ENCODE results near the gene CHD8.
"Not testable (repeated sequence)": the region's sequence is repeated elsewhere in the genome, so short reads cannot be mapped to it uniquely, and the experiment has no call there.

CHD8 gene

DNA sequence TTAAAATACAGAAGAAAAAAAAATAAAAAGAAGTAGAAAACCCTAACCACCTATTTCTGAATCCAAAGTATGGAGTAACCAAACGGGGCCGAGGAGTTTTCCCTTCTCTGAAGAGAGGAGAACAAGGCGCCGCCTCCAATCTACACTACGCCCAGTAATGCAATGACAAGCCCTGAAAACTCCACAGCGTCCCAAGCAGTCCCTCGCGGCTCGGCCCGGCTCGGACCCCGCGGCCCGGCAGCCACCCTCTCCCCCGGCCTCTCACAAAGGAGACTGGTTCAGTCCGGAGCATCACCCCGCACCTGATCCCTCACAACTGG is 371 bp downstream of the CHD8 start:
- DNase-seq (ENCODE audit: low read depth), result peak; percentile 20
- TF ChIP-seq, protein P1, sequence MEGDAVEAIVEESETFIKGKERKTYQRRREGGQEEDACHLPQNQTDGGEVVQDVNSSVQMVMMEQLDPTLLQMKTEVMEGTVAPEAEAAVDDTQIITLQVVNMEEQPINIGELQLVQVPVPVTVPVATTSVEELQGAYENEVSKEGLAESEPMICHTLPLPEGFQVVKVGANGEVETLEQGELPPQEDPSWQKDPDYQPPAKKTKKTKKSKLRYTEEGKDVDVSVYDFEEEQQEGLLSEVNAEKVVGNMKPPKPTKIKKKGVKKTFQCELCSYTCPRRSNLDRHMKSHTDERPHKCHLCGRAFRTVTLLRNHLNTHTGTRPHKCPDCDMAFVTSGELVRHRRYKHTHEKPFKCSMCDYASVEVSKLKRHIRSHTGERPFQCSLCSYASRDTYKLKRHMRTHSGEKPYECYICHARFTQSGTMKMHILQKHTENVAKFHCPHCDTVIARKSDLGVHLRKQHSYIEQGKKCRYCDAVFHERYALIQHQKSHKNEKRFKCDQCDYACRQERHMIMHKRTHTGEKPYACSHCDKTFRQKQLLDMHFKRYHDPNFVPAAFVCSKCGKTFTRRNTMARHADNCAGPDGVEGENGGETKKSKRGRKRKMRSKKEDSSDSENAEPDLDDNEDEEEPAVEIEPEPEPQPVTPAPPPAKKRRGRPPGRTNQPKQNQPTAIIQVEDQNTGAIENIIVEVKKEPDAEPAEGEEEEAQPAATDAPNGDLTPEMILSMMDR (IDR thresholded peaks at IDR 0.05; ENCODE audit: low read length, missing control alignments), result no peak
- peak overlapping the region; percentile 94 for H3K4me3 ChIP-seq (replicated peaks; ENCODE audit: low read depth, low read length)

DNA sequence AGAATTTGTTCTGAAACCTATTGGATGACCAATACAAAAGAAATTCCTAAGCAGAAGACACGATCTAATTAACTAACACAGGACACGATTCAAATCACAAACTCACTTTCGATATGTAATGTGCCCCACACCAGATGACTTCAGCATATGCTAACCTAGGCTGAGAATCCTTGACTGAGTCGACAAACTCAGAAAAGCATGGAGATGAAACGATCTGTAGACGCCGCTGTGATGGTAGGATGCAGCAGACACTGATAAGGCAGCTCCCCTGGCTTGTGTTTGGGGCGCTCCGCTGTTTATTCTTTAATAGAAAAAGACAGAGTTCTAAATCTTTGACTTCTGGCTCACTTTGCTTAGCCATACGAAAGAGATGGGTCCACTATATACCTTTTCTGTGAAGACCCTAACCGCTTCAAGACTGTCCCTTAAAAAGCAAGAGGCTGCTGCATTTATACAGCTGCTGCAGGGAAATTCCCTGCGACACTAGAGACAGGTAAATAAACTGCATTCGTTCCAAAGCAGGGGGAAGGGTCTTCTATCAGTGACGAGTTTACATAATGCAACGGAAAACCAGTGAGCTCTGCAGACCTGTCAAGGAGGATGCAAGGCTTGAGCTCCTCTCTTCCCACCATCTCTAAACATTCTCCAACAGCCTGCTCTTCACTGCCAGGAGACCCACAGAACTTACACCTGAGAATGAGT is 929 bp downstream of the CHD8 start:
- TF ChIP-seq, protein P1 (IDR thresholded peaks at IDR 0.05; ENCODE audit: low read length, missing control alignments), result no peak
- no peak for DNase-seq (ENCODE audit: low read depth)

DNA sequence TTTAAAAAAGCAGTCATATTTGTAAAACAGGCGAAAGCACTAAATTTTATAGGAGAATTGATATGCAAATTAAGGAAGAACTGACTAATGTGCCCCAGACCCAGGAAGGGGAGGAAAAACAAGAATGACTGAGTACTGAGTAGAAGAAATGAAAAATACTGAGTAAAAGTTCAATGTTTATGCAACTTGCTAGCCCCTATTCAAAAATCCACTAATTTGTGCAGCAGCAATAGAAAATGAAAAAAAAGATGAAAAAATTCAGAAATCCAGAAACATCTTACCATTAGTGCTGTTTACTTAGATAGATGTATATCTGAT is 6.1 kb downstream of the CHD8 start:
- H3K4me3 ChIP-seq (replicated peaks; ENCODE audit: low read depth, low read length), result no peak overlapping the region
- TF ChIP-seq, protein P1 (IDR thresholded peaks at IDR 0.05; ENCODE audit: low read length, missing control alignments), result no peak
- no peak for DNase-seq (ENCODE audit: low read depth)

More for the DNA sequence above, 929 bp downstream of the CHD8 start:
- peak overlapping the region; percentile 94 for H3K4me3 ChIP-seq (replicated peaks; ENCODE audit: low read depth, low read length)

DNA sequence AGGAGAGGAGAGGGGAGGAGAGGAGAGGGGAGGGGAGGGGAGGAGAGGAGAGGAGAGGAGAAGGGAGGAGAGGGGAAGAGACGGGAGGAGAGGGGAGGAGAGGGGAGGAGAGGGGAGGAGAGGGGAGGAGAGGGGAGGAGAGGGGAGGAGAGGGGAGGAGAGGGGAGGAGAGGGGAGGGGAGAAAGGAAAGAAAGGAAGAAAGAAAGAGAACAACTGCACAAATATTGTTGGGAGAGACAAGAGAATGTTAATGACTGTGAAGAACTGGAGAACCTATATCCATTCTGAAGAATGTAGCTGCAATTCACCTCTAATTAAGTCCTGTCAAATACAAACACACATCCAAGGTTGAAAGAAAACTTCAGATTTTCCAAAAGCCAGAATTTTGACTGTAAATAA is 13.3 kb downstream of the CHD8 start:
- not testable (repeated sequence) for DNase-seq (ENCODE audit: low read depth); H3K4me3 ChIP-seq (replicated peaks; ENCODE audit: low read depth, low read length)

DNA sequence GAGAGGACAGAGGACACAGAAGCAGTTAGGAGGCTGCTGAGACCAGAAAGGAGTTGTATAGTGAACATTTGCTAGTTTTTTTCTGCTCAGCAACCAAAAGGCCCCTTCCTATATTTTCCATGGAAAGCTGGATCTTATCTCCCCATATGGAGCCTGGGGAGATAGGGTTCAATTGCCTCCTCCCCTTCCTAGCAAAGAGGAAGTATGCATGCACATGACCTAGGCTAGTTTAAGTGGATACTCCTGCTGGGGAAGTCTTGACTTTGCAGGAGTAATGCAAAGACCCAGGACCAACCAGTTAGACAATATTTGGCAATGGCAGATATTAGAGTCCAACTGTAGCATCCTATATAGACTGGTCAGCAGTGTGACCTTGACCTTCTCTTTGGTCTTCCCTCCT is 15.1 kb downstream of the CHD8 start:
- no peak overlapping the region for H3K4me3 ChIP-seq (replicated peaks; ENCODE audit: low read depth, low read length)
- no peak for DNase-seq (ENCODE audit: low read depth)
- TF ChIP-seq, protein P1 (IDR thresholded peaks at IDR 0.05; ENCODE audit: low read length, missing control alignments), result no peak

DNA sequence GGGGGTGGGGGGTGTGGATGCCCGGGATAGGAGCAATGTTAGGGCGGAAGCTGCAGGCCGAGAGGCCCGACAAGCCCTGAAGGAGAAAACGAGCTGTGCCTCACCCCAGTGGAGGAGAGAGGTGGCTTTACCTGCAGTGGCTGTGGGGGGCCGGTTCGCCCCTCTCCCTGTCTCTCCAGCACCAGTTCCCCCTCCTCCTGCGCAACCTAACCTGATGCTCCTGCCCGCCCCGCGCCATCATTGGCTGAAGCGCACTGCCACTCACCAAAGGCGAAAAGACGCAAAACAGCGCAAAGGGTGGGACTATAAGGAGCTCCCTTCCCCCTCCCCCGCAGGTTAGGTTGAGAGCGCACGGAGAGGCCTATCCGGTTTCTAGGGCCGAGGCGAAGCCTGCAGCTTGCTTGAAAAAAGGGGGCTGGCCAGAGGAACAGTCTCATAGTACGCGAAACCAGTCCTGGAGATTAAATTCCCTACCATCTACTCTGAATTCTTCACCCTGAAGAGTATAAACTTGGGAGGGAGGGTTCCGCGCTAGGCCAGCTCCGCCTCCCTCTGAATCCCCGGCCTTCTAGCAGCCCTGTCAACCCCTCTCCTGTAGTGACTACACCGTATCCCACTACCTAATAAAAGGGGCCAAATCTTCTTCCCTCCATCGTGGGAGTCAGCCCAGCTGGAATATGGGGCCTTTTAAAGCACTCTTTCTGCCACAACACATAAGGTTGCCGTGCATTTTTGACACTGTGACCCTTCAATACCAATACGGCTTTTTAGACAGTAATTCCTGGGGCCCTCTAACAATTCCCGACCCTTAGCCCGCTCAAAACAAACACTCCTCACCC is 18.6 kb downstream of the CHD8 start:
- peak overlapping the region; percentile 85 for H3K4me3 ChIP-seq (replicated peaks; ENCODE audit: low read depth, low read length)
- TF ChIP-seq, protein P1 (IDR thresholded peaks at IDR 0.05; ENCODE audit: low read length, missing control alignments), result no peak
- peak; percentile 99 for DNase-seq (ENCODE audit: low read depth)

DNA sequence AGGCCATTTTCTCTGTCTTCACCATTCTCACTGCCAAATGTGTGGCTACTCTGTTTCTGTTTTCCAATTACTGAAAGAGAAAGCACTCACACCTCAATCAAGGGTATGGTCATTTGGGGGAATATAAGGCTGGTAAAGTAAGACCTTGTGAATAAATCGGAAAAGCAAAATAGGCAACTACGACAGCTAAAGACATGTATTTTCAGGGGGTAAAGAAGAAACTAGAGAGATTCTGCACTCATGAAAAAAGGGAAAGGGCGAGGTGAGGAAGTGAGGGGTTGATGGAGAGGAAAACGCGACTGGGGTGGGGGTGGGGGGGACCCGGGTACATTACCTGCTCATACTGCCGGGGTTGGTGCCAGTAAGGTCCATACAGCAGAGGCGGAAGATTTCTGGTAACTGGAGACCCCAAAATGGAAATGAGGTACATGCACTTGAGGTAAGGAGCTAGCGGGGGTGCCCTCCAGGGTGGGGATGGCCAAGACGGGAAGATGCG is 19.3 kb downstream of the CHD8 start:
- TF ChIP-seq, protein P1 (IDR thresholded peaks at IDR 0.05; ENCODE audit: low read length, missing control alignments), result no peak

More for the DNA sequence above, 19.3 kb downstream of the CHD8 start:
- DNase-seq (ENCODE audit: low read depth), result no peak
- H3K4me3 ChIP-seq (replicated peaks; ENCODE audit: low read depth, low read length), result peak overlapping the region; percentile 85

Data from fibroblast of pulmonary artery (primary cell).